GM10266 (cell line): ENCODE data around the gene TTLL11.

Source experiments
- DNase-seq: peaks from one replicate; pipeline ENCODE4 v3.0.0; 2012; ENCODE audit errors: extremely low spot score
- CTCF ChIP-seq: IDR thresholded peaks from 2 replicates; pipeline ENCODE4 v1.5.1; 2012; ENCODE audit warnings: mild to moderate bottlenecking, low read depth; ENCODE audit not compliant: control insufficient read depth, insufficient read depth; ENCODE audit errors: missing control alignments

Gene TTLL11

GRCh38 chr9:121955649-121956048, 137.5 kb downstream of the TTLL11 start:
- no peak for DNase-seq
- no peak for TF ChIP-seq CTCF

- no peak for DNase-seq
- no peak for TF ChIP-seq CTCF
These were observed 138.5 kb downstream of the TTLL11 start for GRCh38 chr9:121954477-121955140.

- no peak for TF ChIP-seq CTCF
- no peak for DNase-seq
These were observed 140.5 kb downstream of the TTLL11 start for GRCh38 chr9:121952611-121953010.

GRCh38 chr9:121950866-121951265, 142.2 kb downstream of the TTLL11 start:
- no peak for DNase-seq
- no peak for TF ChIP-seq CTCF

- no peak for DNase-seq
- TF ChIP-seq CTCF: no peak
These were observed 142.7 kb downstream of the TTLL11 start for GRCh38 chr9:121950441-121950840.

- no peak for TF ChIP-seq CTCF
- DNase-seq: no peak
These were observed 143.3 kb downstream of the TTLL11 start for GRCh38 chr9:121949766-121950165.

- DNase-seq: no peak
These were observed 143.7 kb downstream of the TTLL11 start for GRCh38 chr9:121949364-121949763.

More at GRCh38 chr9:121949364-121949763, 143.7 kb downstream of the TTLL11 start:
- no peak for TF ChIP-seq CTCF
